ENCODE data around the gene OR5AU1.
"Not testable (repeated sequence)": the region's sequence is repeated elsewhere in the genome, so short reads cannot be mapped to it uniquely, and the experiment has no call there.

The OR5AU1 gene

DNA sequence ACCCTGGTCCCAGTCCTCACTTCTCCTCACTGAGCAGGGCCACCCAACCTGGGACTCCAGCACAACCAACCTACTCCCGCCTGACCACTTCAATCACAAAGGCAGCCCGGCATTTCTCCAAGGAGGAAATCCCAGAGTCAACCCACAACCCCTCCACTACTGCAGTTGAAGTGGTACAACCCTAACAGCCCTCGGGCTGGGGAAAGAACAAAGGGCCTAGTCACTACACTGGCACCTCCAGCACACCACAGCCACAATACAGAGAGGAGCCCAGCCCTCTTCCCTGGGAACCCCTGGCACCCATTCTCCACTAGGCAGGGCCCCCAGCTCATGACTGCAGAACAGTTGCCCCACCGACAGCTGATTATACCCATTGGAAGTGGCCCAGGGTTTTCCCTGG, 13.7 kb upstream of the OR5AU1 start:
- no peak for DNase-seq

DNA sequence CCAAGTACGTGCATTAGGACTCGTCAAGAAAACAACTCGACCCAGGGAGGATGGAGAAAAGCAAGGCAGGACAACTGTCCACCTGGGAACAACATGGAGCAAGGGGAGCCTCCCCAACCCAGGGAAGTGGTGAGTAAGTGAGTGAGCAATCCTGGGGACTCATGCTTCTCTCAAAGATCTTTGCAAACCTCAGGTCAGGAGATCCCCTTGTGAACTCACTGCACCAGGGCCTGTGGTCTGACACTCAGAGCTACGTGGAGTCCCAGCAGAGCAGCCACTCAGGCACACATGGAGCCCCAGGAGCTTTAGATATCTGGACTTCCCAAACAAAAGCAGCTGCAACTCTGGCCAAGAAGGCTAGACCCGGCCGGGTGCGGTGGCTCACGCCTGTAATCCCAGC, 12.2 kb upstream of the OR5AU1 start:
- no peak for DNase-seq

DNA sequence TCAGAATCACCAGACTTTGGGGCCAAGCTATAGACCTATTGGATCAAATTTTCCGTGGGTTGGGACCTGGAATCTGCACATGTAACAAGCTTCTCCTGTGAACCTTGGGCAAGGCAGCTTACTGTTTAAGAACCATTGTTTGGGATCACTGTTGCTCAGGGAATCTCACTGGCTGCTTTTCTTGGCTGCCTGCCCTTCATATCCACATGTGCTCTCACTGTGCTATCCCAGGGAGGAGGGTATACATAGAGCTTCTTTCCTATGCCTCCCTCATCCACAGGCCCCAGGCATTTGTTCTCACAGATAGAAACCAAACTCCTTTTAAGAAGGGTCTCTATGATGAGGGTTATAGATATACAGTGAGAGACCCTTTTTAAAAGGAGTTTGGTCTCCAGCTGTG, 9.8 kb upstream of the OR5AU1 start:
- DNase-seq: not testable (repeated sequence)

- DNase-seq: not testable (repeated sequence)
Measured at GRCh38 chr14:21165002-21165605, 9.2 kb upstream of the OR5AU1 start.

GRCh38 chr14:21163871-21164291, 8.0 kb upstream of the OR5AU1 start:
- DNase-seq: no peak

DNA sequence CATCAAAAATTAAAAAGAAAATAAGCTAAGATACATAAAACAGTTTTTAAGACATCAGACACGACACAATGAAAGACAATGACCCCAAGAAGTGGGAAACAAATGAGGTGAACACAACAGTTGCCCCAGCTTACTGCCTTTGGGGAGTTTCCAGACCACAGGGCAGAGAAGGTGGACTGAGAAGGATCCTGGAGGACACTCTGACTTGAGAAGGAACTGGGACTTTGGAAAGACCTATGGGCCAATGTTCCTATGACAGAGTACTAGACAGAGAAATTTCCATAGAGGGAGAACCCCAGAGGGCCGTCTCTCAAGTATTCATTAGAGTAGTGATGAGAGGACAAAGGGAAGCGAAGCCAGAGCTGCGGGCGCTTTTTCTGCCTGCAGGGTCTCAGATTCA, 6.2 kb upstream of the OR5AU1 start:
- DNase-seq: no peak

GRCh38 chr14:21160061-21160610, 4.3 kb upstream of the OR5AU1 start:
- DNase-seq: no peak

DNA sequence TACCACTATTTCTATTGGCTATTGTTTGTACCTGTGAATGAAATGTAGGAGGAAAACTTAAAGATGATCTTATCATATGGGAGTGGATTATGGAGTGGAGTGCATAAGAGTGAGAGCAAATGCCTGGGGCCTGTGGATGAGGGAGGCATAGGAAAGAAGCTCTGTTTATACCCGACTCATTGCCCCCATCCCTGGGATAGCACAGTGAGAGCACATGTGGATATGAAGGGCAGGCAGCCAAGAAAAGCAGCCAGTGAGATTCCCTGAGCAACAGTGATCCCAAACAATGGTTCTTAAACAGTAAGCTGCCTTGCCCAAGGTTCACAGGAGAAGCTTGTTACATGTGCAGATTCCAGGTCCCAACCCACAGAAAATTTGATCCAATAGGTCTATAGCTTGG, 2.3 kb upstream of the OR5AU1 start:
- not testable (repeated sequence) for DNase-seq

GRCh38 chr14:21149641-21150367, 6.1 kb downstream of the OR5AU1 start:
- no peak for DNase-seq

GRCh38 chr14:21145437-21145836, 10.4 kb downstream of the OR5AU1 start:
- DNase-seq: no peak

DNA sequence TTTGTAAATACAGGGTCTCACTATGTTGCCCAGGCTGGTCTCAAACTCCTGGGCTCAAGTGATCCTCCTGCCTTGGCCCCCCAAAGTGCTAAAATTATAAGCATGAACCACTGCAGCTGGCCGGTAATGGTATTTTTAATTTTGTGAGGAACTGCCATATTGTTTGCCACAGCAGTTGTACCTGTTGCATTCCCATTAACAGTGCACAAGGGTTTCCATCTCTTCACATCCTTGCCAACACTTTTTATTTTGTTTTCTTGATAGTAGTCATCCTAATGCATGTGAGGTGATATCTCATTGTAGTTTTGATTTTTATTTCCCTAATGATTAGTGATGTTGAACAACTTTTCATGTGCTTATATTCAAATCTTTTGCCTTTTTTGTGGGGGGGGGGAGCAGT, 13.5 kb downstream of the OR5AU1 start:
- no peak for DNase-seq

DNA sequence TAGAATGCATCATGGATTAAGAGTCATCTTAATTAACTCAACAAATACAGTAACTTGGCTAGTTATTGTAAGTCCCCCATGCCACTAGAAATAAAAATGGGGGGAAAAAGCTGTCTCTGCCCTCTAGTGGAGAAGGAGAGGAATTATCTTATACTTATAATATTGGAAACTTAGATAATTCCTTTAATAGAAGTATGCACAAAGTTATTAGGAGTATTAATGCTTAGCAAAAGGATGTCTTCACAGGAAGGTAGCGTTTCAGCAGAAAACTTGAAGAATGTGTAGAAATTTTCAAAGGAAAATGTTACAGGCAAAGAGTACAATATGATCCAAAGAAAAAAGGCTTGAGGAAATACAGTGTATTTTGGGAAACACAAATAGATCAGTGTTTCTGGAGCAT, 19.8 kb downstream of the OR5AU1 start:
- DNase-seq: no peak

- DNase-seq: no peak
Measured at GRCh38 chr14:21133901-21134300, 22.0 kb downstream of the OR5AU1 start.

GRCh38 chr14:21123429-21123828, 32.4 kb downstream of the OR5AU1 start:
- DNase-seq: no peak

DNA sequence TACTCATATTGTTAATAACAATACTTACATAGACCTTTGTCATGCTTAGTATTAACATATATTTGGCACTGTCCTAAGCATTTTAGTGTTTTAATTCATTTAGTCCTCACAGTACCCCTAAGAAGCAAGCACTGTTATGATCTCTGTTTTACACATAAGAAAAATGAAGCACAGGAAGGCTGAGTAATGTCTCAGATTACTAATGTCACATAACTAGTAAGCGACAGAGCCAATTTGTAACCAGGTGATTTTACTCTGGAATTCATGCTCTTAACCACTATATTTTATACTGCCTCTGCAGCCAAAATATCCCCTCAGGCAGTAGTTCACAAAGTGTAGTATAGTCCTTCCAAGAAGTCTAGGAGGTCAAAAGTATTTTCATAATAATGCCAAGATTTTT, 34.7 kb downstream of the OR5AU1 start:
- no peak for DNase-seq

DNA sequence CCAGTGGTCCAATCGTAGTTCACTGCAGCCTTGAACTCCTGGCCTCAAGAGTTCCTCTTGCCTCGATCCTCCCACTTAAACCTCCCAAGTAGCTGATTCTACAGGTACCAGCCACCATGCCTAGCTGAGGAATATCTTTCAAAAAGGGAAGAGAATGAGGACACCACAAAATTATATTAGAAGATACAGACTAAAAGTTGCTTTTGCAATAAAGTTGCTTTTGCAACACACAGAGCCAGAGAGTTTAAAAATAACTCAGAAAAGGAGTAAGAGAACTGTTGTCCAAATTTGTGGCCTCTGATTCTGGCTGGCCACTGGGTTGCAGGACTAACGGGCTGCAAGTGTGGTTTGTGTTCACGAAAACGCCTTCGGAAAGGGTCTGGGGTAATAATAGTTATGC, 35.2 kb downstream of the OR5AU1 start:
- DNase-seq: no peak

- no peak for DNase-seq
Measured at GRCh38 chr14:21118933-21119332, 36.9 kb downstream of the OR5AU1 start.

- DNase-seq: no peak
Measured at GRCh38 chr14:21113369-21113768, 42.5 kb downstream of the OR5AU1 start.

DNA sequence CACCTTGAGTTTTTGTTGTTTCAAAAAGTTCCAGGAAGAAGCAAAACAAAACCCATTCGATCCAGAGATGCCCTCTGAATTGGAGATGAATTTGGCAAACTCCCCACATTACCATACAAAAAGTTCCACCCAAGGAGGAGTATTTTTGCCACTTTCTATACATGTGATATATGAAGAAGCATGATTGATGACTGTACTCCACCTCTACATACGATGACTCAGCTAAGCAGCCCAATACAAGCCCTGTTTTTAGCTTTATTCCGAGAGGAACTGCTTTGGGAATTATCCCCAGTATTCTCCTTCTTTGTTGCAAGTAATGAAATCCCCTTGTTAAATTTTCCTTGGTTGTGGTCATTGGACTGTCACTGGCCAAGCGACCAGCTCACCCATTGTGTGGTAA, 43.6 kb downstream of the OR5AU1 start:
- no peak for DNase-seq

DNA sequence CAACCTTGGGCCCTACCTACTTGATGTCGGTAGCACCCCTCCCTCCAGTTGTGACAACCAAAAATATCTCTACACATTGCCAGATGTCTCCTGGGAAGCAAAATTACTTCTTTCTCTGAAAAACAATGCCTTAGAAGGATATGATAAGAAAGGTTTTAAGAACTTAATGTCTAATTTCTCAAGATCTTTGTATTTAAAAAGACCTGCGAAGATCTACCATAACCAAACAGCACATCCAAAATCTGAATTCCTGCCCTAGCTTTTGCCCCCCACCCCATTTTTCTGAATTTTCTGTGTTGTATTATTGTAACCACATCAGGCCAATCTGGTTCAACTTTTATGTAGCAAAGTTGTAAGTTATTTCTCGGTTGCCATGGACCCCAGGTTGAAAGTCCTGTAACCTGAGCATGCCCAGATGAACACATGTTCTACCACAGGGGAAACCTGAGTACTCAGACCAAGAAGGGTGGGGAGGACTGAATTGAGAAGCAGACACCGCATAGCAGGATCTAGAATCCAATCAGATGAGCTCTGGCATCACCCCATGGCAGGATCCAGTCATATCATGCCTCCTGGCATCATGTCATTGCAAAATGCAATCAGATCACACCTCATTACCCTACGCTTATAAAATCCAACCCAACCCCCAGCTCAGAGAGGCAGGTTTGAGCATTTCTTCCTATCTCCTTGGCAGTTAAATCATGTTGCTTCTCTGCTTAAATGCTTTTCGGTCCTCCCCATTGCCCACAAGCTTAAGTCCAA, 46.3 kb downstream of the OR5AU1 start:
- no peak for DNase-seq

DNA sequence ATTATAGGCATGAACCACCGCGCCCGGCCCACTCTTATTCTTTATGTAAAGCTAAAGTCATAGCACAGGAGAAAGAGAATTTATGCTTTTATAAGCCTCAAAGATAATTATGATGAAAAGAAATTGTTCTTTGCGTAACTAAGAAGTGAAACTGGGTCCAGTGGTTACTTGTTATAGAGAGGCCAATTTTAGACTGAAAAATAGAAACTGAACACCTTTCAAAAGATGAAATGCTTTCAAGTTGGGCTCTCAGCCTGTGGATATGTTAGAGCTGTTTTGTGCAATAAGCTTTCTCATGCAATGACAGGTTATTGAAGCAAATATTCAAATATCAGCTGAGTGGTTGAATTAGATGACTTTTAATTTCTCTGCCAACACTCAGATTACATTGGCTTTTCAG, 47.1 kb downstream of the OR5AU1 start:
- DNase-seq: no peak

DNA sequence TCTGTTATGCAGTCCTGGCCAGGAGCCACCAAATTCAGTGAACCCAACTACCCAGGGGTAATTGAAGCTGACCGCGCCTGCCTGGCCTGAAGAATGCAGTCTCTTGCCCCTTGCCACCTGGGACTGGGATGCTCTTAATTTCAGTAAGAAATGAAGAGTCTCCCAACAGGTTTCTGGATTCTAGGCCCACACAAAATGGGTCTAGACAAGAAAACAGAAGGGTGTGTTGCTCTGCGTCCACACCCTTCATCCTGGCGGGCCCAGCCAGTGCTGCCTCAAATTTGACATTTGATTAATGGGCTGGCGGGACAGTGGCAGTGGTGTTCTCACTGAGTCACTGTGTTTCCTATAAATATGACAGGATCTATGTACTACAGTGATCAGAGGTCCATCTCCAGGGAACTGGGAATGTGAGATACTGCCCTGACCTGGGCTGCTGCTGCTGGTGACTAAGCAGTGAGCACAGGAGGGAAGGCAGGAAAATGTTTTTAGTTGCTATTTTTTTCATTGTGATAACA, 48.5 kb downstream of the OR5AU1 start:
- DNase-seq: no peak

DNA sequence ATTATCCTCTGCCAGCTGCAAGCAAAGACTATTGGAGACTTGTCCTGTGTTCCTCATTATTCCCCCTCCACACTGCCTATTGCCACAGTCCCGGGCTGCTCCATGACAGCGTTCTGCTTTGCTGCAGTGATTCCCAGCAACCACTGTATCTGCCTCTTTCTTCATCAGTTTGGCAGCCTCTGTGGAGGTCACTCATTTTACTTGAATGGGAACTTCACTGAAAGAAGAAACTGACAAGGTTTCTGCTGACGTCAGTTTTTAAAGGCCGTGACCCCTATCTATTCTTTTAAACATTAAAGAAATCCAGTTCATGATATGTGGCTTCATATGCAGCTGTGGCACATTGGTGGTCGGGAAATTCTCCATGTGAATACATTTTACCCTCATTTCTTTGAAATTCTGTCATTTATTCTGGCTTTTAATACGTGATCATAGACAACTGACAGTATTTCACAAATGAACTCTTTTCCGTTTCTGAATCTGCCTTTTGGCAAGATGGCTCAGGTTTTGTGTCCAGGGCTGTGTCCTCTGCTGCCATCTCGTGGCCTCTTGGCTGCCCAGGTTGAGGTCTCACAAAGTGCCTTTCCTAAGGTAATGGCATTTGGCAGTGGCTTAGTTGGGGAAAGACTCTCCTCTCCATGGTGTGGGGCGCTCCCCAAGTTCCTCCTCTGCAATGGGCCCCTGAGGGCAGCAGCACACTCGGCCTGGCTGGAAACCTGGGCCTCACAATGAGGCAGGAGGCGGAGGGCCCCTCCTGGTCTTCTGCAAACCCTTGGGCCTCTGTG, 49.2 kb downstream of the OR5AU1 start:
- peak; percentile 34 to 65 (median 55) for DNase-seq

Data from activated CD4-positive, CD25-positive, alpha-beta regulatory T cell (primary cell).